ENCODE results near the gene IFRD2. TPM values are rescaled to one million over a fixed set of nuclear protein-coding genes. Genes with fewer than 3 reads are reported as not detected.
"Not testable (repeated sequence)": the region's sequence is repeated elsewhere in the genome, so short reads cannot be mapped to it uniquely, and the experiment has no call there.

The IFRD2 gene
- total RNA-seq, 1 experiment from 2014 or later: 111 TPM

GRCh38 chr3:50287262-50287661, 5.0 kb downstream of the IFRD2 start:
- no peaks in the 10 kb centered on the region for H3K36me3 ChIP-seq (ENCODE audit: control insufficient read depth, insufficient read depth, low read length)
- no peaks in the 10 kb centered on the region for H3K9me3 ChIP-seq (ENCODE audit: control insufficient read depth, insufficient read depth, low read depth, low read length)
- TF ChIP-seq TCF7L2 (IDR thresholded peaks at IDR 0.05; ENCODE audit: low read depth, low read length) (no peak), CTCF (IDR thresholded peaks at IDR 0.05) (no peak), POLR2AphosphoS5 (IDR thresholded peaks at IDR 0.05; ENCODE audit: low read depth, low read length) (no peak), REST (IDR thresholded peaks at IDR 0.05; ENCODE audit: insufficient read depth in 1 of 2, low read depth in 2 of 2, low read length in 1 of 2) (no peak), SIN3A (IDR thresholded peaks at IDR 0.05; ENCODE audit: borderline replicate concordance, insufficient read depth, low read depth, low read length) (no peak)
- no peak overlapping the region for H3K27ac ChIP-seq (ENCODE audit: low read length)
- ChIA-PET CTCF (no interaction called here), POLR2A (no interaction called here)
- no peaks in the 10 kb centered on the region for H3K27me3 ChIP-seq (ENCODE audit: control insufficient read depth, insufficient read depth, low read length)
- intact Hi-C loops (cut with micrococcal nuclease; ENCODE audit: unreplicated experiment) (no loop called here), in situ Hi-C loops (cut with HindIII; ENCODE audit: low pct_unique_long_range_greater_than_20kb, low sequenced_read_pairs) (no loop called here)
- no peak for ATAC-seq
- no peak overlapping the region for H3K4me3 ChIP-seq (ENCODE audit: low read depth in 2 of 2, low read length in 2 of 2)
- DNase-seq (ENCODE audit: low read depth, low spot score): no peak
- peaks cover 3% of the 10 kb centered on the region; the same call in 1 of the 2 replicates for H3K4me1 ChIP-seq (ENCODE audit: control insufficient read depth, insufficient read depth, low read length)
- no TSS peak for BruUV-seq (replicated peaks)

- in situ Hi-C loops (cut with HindIII; ENCODE audit: low pct_unique_long_range_greater_than_20kb, low sequenced_read_pairs) (no loop called here), intact Hi-C loops (cut with micrococcal nuclease; ENCODE audit: unreplicated experiment) (no loop called here)
- BruUV-seq (replicated peaks): no TSS peak
- peak; percentile 31; the same call in 1 of the 2 replicates for ATAC-seq
- DNase-seq (ENCODE audit: low read depth, low spot score): no peak
- Histone ChIP-seq H3K27ac (ENCODE audit: low read length) (no peak overlapping the region), H3K27me3 (ENCODE audit: control insufficient read depth, insufficient read depth, low read length) (no peaks in the 10 kb centered on the region), H3K36me3 (ENCODE audit: control insufficient read depth, insufficient read depth, low read length) (no peaks in the 10 kb centered on the region), H3K9me3 (ENCODE audit: control insufficient read depth, insufficient read depth, low read depth, low read length) (no peaks in the 10 kb centered on the region), H3K4me3 (ENCODE audit: low read depth in 2 of 2, low read length in 2 of 2) (no peak overlapping the region), H3K4me1 (ENCODE audit: control insufficient read depth, insufficient read depth, low read length) (peaks cover 3% of the 10 kb centered on the region; the same call in 1 of the 2 replicates)
- CTCF ChIA-PET: no interaction called here
- POLR2A ChIA-PET: no interaction called here
- TF ChIP-seq TCF7L2 (IDR thresholded peaks at IDR 0.05; ENCODE audit: low read depth, low read length) (no peak), REST (IDR thresholded peaks at IDR 0.05; ENCODE audit: insufficient read depth in 1 of 2, low read depth in 2 of 2, low read length in 1 of 2) (no peak), CTCF (IDR thresholded peaks at IDR 0.05) (no peak), POLR2AphosphoS5 (IDR thresholded peaks at IDR 0.05; ENCODE audit: low read depth, low read length) (no peak; the same call in 1 of the 2 replicates), SIN3A (IDR thresholded peaks at IDR 0.05; ENCODE audit: borderline replicate concordance, insufficient read depth, low read depth, low read length) (no peak)
These were observed 5.7 kb downstream of the IFRD2 start for GRCh38 chr3:50286322-50287227.

- intact Hi-C loops (cut with micrococcal nuclease; ENCODE audit: unreplicated experiment): not testable (repeated sequence)
These were observed 8.1 kb downstream of the IFRD2 start for GRCh38 chr3:50284121-50284520.

More at GRCh38 chr3:50284121-50284520, 8.1 kb downstream of the IFRD2 start:
- DNase-seq (ENCODE audit: low read depth, low spot score); H3K27me3 ChIP-seq (ENCODE audit: control insufficient read depth, insufficient read depth, low read length); BruUV-seq (replicated peaks); CTCF ChIA-PET; H3K4me3 ChIP-seq (ENCODE audit: low read depth in 2 of 2, low read length in 2 of 2); H3K27ac ChIP-seq (ENCODE audit: low read length); H3K4me1 ChIP-seq (ENCODE audit: control insufficient read depth, insufficient read depth, low read length); POLR2A ChIA-PET; H3K9me3 ChIP-seq (ENCODE audit: control insufficient read depth, insufficient read depth, low read depth, low read length); H3K36me3 ChIP-seq (ENCODE audit: control insufficient read depth, insufficient read depth, low read length); in situ Hi-C loops (cut with HindIII; ENCODE audit: low pct_unique_long_range_greater_than_20kb, low sequenced_read_pairs): not testable (repeated sequence)
- ATAC-seq: 0 out of 2 replicates have a peak, but pooled peaks have one; percentile 20

Measured in Panc1 (cell line).